Breast epithelium (tissue), 4 donors: ENCODE measurements around the gene NEK4. TPM values are rescaled to one million over a fixed set of nuclear protein-coding genes. Genes with fewer than 3 reads are reported as not detected.

Experiments
- DNase-seq, 2 donors: peaks; one replicate each; pipeline ENCODE4 v3.0.0-alpha.2; 2019; ENCODE audit warnings: low spot score in 2 of 2
- H3K27ac ChIP-seq, 2 donors: fragments of 200-600 bp; sonication (generic) in 1 of 2; one replicate each; pipeline ENCODE4 v1.5.1; 2016 to 2019; ENCODE audit warnings: mild to moderate bottlenecking in 1 of 2
- H3K27me3 ChIP-seq, 2 donors: fragments of 200-600 bp; sonication (generic) in 1 of 2; one replicate each; pipeline versions ENCODE4 v1.5.1 to v1.6.0; 2017 to 2019; ENCODE audit warnings: control low read depth in 1 of 2, mild to moderate bottlenecking in 1 of 2
- H3K36me3 ChIP-seq: fragments of 200-600 bp; one replicate; pipeline ENCODE4 v1.5.1; 2019
- H3K4me1 ChIP-seq, 2 donors: fragments of 200-600 bp; sonication (generic); one replicate each; pipeline ENCODE4 v1.5.1; 2016 to 2019; ENCODE audit warnings: control low read depth in 1 of 2
- H3K4me3 ChIP-seq, 3 donors: fragments of 200-600 bp; sonication (generic); 1 replicate in 2 of 3; 2 replicates in 1 of 3; pipeline ENCODE4 v1.5.1; 2016 to 2019; ENCODE audit warnings: mild to moderate bottlenecking in 3 of 3, moderate library complexity in 2 of 3
- H3K9me3 ChIP-seq, 2 donors: fragments of 200-600 bp; sonication (generic) in 1 of 2; one replicate each; pipeline ENCODE4 v1.5.1; 2016 to 2019; ENCODE audit warnings: control low read depth in 1 of 2
- POLR2A ChIP-seq: fragments of 450-650 bp; IDR thresholded peaks from one replicate; pipeline ENCODE4 v1.6.1; 2016; ENCODE audit warnings: antibody characterized with exemption, mild to moderate bottlenecking, moderate library complexity
- POLR2AphosphoS5 ChIP-seq, 3 donors: sonication (generic); formaldehyde crosslinking; IDR thresholded peaks; one replicate each; pipeline ENCODE4 v1.6.1; 2017; ENCODE audit warnings: antibody characterized with exemption in 3 of 3
- intact Hi-C: fragments of 100-400 bp; cut with DNase I; formaldehyde crosslinking; loops from one replicate; pipeline ENCODE4 v1.15.1; 2023; ENCODE audit warnings: low total_unique reads
- total RNA-seq, 3 donors: library from RNA; depleted of rRNA; stranded (reverse); fragments of >200 nt; gene quantifications; one replicate each; pipeline ENCODE4 v1.1.0, GENCODE V29; 2016
- TF ChIP-seq, protein P1 (sequence below), 3 donors: fragments of 450-650 bp; IDR thresholded peaks; one replicate each; pipeline ENCODE4 v1.5.1; 2016 to 2017; ENCODE audit warnings: antibody characterized with exemption in 3 of 3, mild to moderate bottlenecking in 3 of 3, moderate library complexity in 3 of 3

NEK4 gene
- total RNA-seq, 3 donors from 2014 or later: 16.5 to 32.4 (median 30.0) TPM

GRCh38 chr3:52704611-52705437 lies 65.9 kb downstream of the NEK4 start:
- intact Hi-C loops: loop anchor here (10.0 kb wide), 1 partner anchor 170 kb away; the partner anchor contains the start of genes NT5DC2 and UQCC5
- no peaks in the 10 kb centered on the region for H3K36me3 ChIP-seq
- no peak for DNase-seq
- H3K27ac ChIP-seq: peak overlapping the region; percentile 85 to 97
- no peaks in the 10 kb centered on the region for H3K27me3 ChIP-seq
- peak overlapping the region; percentile 79 to 99 (median 93) for H3K4me3 ChIP-seq
- no peaks in the 10 kb centered on the region for H3K9me3 ChIP-seq
- no peak for TF ChIP-seq POLR2A
- no peak for TF ChIP-seq POLR2AphosphoS5 (IDR thresholded peaks at IDR 0.05)
- TF ChIP-seq, protein P1, sequence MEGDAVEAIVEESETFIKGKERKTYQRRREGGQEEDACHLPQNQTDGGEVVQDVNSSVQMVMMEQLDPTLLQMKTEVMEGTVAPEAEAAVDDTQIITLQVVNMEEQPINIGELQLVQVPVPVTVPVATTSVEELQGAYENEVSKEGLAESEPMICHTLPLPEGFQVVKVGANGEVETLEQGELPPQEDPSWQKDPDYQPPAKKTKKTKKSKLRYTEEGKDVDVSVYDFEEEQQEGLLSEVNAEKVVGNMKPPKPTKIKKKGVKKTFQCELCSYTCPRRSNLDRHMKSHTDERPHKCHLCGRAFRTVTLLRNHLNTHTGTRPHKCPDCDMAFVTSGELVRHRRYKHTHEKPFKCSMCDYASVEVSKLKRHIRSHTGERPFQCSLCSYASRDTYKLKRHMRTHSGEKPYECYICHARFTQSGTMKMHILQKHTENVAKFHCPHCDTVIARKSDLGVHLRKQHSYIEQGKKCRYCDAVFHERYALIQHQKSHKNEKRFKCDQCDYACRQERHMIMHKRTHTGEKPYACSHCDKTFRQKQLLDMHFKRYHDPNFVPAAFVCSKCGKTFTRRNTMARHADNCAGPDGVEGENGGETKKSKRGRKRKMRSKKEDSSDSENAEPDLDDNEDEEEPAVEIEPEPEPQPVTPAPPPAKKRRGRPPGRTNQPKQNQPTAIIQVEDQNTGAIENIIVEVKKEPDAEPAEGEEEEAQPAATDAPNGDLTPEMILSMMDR (IDR thresholded peaks at IDR 0.05): no peak
- H3K4me1 ChIP-seq: peaks cover 0 to 24% of the 10 kb centered on the region in 2 donors

- no peaks in the 10 kb centered on the region for H3K36me3 ChIP-seq
- intact Hi-C loops: loop anchor here (10.0 kb wide), 1 partner anchor 169 kb away; the partner anchor contains the start of genes NT5DC2 and UQCC5
- no peaks in the 10 kb centered on the region for H3K27me3 ChIP-seq
- DNase-seq: no peak
- peak overlapping the region; percentile 22 to 67 for H3K27ac ChIP-seq
- H3K4me3 ChIP-seq: no peak overlapping the region
- TF ChIP-seq POLR2AphosphoS5 (IDR thresholded peaks at IDR 0.05): no peak
- TF ChIP-seq, protein P1 (IDR thresholded peaks at IDR 0.05): no peak
- TF ChIP-seq POLR2A: no peak
- no peaks in the 10 kb centered on the region for H3K9me3 ChIP-seq
- peaks cover 0 to 24% of the 10 kb centered on the region in 2 donors for H3K4me1 ChIP-seq
These were observed 67.4 kb downstream of the NEK4 start for GRCh38 chr3:52703341-52703740.

DNA sequence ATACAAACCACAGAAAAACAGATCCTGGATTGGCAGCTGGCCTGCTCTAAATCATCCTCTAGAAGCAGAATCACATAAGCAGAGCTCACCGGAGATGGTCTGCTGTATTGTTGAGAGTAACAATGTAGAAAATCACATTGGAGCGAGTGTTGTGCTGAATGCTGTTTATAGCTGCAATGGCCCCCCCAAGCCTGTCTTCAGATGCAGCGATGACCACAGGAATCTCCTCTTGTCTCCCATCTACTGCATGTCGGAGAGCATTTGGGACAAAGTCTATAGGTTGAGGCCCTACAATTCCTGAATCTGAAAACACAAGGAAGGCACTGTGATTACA lies 73.1 kb downstream of the NEK4 start:
- Histone ChIP-seq H3K9me3 (no peaks in the 10 kb centered on the region), H3K4me3 (no peak overlapping the region), H3K27me3 (no peaks in the 10 kb centered on the region), H3K27ac (no peak overlapping the region), H3K36me3 (no peaks in the 10 kb centered on the region), H3K4me1 (no peaks in the 10 kb centered on the region)
- intact Hi-C loops: no loop called here
- no peak for DNase-seq
- TF ChIP-seq POLR2A (no peak), POLR2AphosphoS5 (IDR thresholded peaks at IDR 0.05) (no peak)
- TF ChIP-seq, protein P1 (IDR thresholded peaks at IDR 0.05): no peak

DNA sequence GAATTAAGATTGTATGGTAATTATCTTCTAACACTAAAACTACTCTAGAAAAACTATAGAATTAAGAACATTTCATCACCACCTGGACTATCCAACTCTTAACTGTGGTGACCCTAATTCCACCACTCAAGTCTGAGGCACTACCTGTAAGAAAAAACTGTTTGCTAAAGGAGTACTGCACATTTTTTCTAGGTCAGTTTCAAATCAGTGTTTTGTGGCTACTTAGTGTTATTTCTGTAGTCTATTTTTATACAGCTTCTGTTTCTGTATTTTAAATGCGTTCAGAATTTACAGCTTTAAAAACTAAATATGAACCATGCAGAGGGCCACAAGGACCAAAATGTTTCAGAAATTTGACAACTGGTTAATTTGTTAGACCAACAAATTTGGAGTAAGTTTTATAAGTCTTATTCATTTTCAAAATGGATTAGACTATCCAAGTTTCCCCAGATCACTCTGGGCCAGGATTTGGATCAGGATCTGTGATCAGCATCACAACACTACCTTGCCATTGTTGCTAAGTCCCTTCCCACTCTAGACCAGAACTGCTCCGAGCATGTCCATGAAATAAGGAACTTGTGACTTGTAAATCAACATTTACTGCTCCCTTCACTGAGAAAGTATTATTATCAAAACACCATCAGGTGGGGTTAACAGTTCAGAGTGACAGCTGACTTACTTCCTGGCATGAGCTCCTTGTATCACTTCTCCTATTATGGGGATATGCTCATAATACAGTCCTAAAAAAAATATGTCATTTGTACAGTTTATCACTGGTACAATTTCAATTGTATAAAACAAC lies 73.7 kb downstream of the NEK4 start:
- no peaks in the 10 kb centered on the region for H3K4me1 ChIP-seq
- H3K9me3 ChIP-seq: no peaks in the 10 kb centered on the region
- no peaks in the 10 kb centered on the region for H3K27me3 ChIP-seq
- intact Hi-C loops: no loop called here
- DNase-seq: no peak
- TF ChIP-seq POLR2A (no peak), POLR2AphosphoS5 (IDR thresholded peaks at IDR 0.05) (no peak)
- TF ChIP-seq, protein P1 (IDR thresholded peaks at IDR 0.05): no peak
- H3K4me3 ChIP-seq: no peak overlapping the region
- H3K27ac ChIP-seq: no peak overlapping the region
- no peaks in the 10 kb centered on the region for H3K36me3 ChIP-seq
